K562 (cell line): ENCODE data around the gene ATP5F1D.

ENCODE experiments used
- CTBP1 ChIP-seq: fragments of 450-650 bp; IDR thresholded peaks from 2 replicates; pipeline ENCODE4 v1.6.1; 2016; ENCODE audit warnings: borderline replicate concordance
- TARDBP ChIP-seq: fragments of 450-650 bp; IDR thresholded peaks from 2 replicates; pipeline ENCODE4 v1.6.1; 2016
- XRCC3 ChIP-seq: fragments of 450-650 bp; IDR thresholded peaks from 2 replicates; pipeline ENCODE4 v1.6.1; 2017; ENCODE audit warnings: mild to moderate bottlenecking, moderate library complexity
- TF ChIP-seq, protein P1 (sequence below): fragments of 250-450 bp; sonication (Bioruptor Pico); IDR thresholded peaks from 2 replicates; pipeline ENCODE4 v1.8.0; 2021; ENCODE audit warnings: mild to moderate bottlenecking, moderate library complexity

DNA sequence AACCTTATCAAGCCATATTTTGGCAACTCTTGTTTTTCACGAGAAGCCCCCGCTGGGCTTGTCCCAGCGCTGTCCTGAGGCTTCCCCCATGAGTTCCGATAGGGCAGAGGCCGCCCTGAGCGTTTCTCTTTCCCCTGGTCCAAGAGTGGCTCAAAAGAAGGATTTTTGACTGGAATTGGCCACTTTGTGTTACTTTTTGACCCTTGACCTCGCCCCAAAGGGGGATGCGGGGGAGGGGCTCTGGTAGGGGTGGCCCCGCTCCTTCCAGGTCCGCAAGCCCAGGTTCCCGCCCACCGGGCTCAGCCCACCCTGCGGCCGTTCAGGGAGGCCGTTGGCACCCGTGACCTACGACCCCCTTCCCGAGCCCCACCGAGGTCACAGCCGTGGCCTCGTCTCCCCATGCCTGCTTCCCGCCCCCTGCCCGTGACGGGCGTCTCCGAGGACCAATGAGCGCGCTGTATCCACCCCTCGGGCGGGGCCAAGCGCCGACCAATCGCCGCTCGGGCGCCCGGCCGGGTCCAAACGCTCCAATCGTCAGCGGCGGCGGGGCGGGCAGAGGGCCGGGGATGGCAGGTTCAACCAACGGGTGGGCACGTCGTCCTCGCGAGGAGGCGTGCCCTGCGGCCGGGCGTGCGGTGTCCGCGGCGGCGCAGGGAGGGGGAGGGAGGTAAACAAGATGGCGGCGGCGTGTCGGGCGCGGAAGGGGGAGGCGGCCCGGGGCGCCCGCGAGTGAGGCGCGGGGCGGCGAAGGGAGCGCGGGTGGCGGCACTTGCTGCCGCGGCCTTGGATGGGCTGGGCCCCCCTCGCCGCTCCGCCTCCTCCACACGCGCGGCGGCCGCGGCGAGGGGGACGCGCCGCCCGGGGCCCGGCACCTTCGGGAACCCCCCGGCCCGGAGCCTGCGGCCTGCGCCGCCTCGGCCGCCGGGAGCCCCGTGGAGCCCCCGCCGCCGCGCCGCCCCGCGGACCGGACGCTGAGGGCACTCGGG lies 36.1 kb upstream of the ATP5F1D start, which contains the start of gene STK11:
- TF ChIP-seq, protein P1, sequence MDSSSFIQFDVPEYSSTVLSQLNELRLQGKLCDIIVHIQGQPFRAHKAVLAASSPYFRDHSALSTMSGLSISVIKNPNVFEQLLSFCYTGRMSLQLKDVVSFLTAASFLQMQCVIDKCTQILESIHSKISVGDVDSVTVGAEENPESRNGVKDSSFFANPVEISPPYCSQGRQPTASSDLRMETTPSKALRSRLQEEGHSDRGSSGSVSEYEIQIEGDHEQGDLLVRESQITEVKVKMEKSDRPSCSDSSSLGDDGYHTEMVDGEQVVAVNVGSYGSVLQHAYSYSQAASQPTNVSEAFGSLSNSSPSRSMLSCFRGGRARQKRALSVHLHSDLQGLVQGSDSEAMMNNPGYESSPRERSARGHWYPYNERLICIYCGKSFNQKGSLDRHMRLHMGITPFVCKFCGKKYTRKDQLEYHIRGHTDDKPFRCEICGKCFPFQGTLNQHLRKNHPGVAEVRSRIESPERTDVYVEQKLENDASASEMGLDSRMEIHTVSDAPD (CRISPR knock-in tag): no peak
- TF ChIP-seq TARDBP: no peak
- peak; percentile 74 for TF ChIP-seq CTBP1
- TF ChIP-seq XRCC3: no peak
